ENCODE results near the gene SLC1A7. TPM values are rescaled to one million over a fixed set of nuclear protein-coding genes. Genes with fewer than 3 reads are reported as not detected.

SLC1A7 gene
- total RNA-seq, 2 experiments from 2014 or later = not detected

- CTCF ChIA-PET = no interaction called here
- POLR2A ChIA-PET = no interaction called here
Observed at GRCh38 chr1:53081384-53082066, 60.9 kb downstream of the SLC1A7 start.

DNA sequence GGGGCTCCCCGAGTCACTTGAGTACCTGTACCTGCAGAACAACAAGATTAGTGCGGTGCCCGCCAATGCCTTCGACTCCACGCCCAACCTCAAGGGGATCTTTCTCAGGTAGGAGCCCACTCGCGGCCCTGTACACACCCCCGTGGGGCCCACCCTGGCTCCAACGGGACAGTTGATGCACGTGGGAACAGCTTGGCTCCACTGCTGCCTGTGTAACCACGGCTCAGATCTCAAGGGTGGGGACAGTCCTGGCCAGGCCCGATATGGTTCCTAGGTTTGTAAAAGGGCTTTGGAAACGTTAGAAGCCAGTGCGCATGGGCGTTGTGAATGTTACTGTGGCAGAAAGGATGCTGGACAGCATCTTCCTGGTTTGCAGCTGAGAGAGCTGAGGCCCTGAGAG, 61.7 kb downstream of the SLC1A7 start:
- POLR2A ChIA-PET = no interaction called here
- CTCF ChIA-PET = no interaction called here

DNA sequence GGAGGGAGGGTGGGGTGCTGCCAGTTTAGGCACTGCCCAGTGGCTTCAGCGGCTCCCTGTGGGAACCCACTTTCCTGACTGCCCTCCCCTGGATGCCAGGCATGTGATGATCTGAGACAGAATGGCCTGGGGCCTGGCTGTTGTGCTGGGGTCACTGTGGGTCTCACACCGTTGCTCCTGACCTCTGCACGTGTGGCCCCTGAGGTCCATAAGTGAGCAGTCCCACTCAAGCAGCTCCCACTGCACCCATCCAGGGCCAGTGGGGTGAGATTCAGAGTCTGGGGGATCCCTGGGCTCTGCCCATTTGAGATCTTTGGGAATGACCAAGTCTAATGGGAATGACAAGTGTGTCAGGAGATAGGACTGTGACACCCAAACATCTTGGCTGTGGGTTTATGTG, 62.4 kb downstream of the SLC1A7 start:
- ChIA-PET CTCF (no interaction called here), POLR2A (no interaction called here)

GRCh38 chr1:53079251-53079650, 63.2 kb downstream of the SLC1A7 start:
- CTCF ChIA-PET = no interaction called here
- POLR2A ChIA-PET = no interaction called here

- ChIA-PET POLR2A (no interaction called here), CTCF (no interaction called here)
Observed at GRCh38 chr1:53078333-53079101, 63.9 kb downstream of the SLC1A7 start.

DNA sequence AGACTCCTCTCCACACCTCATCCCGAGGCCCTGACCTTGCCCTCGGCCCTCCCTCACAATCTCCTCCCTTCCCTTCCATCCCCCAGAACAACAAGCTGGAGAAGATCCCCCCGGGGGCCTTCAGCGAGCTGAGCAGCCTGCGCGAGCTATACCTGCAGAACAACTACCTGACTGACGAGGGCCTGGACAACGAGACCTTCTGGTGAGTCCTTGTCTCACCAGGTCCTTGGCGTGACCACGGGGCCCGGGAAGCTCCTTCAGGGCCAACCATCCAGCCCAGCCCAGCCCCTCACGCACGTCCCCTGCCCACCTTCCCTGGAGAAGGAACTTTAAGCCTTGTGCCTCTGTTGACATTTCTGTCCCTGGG, 64.9 kb downstream of the SLC1A7 start:
- POLR2A ChIA-PET = no interaction called here
- CTCF ChIA-PET = no interaction called here

DNA sequence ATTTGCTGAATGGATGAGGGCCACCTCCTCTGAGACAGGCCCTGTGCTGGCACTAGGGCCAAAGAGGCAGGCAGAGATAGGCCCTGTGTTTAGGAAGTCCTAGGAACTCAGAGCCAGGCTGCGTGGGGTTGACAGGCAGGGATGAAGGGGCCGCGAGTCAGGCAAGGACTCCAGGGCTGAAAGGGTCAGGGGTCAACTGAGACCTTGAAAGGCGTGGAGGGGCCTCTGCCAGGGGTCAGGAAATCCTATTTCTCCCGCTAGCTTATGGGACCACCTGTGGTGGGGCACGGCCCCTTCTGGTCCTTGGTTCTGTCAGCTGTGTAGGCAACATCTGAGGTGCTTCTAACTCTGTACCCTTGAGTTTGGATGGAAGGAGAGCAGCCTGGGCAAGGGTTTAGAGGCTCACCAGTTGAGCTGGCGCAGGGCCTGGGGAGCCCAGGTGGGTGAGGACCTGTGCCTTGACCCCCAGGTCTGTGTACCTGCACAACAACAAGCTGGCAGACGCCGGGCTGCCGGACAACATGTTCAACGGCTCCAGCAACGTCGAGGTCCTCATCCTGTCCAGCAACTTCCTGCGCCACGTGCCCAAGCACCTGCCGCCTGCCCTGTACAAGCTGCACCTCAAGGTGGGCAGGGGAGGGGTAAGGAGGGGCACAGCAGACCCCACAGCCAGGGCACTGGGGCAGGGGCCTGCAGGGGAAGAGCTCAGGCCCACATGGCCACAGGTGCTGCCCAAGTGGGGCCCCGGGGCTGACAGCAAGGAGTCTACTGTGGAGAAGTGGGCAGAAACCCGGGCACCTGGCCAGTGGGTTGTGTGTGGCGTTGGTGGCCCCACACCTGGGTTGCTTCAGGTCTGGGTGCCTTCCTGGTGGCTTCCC, 65.5 kb downstream of the SLC1A7 start:
- CTCF ChIA-PET = no interaction called here
- POLR2A ChIA-PET = no interaction called here

DNA sequence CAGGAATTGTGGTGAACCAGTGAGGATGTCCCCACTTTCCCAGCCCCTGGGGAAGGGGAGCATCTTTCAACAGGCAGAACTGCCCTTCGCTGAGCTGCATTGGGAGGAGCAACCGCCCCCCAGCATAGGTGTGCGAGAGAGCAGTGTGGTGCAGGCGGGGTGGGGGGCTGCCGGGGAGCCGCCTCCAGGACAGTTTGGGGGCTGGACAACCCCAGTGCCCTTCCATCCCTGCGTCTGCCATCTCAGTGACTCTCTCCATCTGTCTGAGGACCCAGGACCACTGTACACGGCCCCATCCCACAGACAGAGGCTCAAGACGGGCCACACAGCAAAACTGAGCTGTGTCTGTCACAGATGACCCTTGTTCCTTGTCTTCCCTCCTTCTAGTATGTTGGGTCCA, 66.3 kb downstream of the SLC1A7 start:
- CTCF ChIA-PET = no interaction called here
- POLR2A ChIA-PET = no interaction called here

DNA sequence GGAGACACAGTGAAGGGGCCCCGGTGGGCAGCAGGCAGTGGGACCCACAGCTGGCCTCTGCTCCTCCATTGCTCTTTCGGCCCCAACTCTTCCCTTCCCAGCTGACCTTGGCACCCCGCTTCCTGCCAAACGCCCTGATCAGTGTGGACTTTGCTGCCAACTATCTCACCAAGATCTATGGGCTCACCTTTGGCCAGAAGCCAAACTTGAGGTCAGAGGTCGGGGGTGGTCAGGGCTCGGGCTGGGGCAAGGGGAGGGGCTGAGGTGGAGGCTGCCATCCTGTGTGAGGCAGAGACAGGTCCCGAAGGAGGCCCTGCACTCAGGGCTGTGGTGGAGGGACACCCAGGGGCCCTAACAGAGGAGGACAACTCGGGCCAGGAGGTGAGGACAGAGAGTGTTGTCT, 66.7 kb downstream of the SLC1A7 start:
- ChIA-PET POLR2A (no interaction called here), CTCF (no interaction called here)

GRCh38 chr1:53075206-53075605, 67.2 kb downstream of the SLC1A7 start:
- ChIA-PET POLR2A (no interaction called here), CTCF (no interaction called here)

DNA sequence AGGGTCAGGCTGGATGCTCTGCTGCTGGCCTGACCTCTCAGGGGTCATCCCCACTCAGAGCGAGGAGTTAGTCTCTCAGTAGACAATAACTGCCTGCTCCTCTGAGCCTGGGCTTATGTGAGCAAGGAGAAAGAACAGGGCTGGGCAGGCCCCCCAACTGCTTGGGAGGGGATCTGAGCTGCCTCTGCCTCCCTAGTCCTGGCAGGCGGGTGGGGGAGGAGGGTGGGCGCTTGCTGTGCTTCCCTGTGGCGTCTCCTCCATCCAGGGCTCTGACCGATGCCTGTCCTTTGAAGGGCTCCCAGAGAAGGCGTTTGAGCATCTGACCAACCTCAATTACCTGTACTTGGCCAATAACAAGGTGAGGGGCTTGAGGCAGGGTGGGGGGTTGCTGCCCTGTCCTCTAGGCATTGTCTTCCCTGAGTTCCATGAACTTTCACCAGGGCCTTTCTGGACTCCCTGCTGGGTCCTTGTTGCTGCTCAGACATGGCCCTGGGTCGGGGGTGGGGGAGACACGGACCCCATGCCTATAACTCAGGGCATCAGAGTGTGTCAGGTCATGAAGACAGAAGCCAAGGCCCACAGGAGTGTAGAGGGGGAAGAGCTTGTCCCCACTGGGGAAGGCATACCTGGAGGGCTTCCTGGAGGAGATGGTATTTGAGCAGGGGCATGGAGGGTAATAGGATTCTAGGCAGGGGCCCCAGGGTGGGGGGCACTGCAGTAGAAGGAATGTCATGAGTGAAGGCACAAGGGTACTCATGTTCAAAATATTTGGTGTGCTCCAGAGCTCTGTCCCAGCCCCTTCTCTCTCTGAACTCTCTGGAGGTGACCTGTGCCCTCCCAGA, 67.9 kb downstream of the SLC1A7 start:
- POLR2A ChIA-PET = no interaction called here
- CTCF ChIA-PET = no interaction called here

- POLR2A ChIA-PET = no interaction called here
- CTCF ChIA-PET = no interaction called here
Observed at GRCh38 chr1:53073868-53074311, 68.5 kb downstream of the SLC1A7 start.

- ChIA-PET CTCF (no interaction called here), POLR2A (no interaction called here)
Observed at GRCh38 chr1:53073287-53073686, 69.2 kb downstream of the SLC1A7 start.

GRCh38 chr1:53071915-53072314, 70.5 kb downstream of the SLC1A7 start:
- CTCF ChIA-PET = no interaction called here

GRCh38 chr1:53071167-53071865, 71.1 kb downstream of the SLC1A7 start:
- POLR2A ChIA-PET = no interaction called here
- CTCF ChIA-PET = no interaction called here

More at GRCh38 chr1:53071915-53072314, 70.5 kb downstream of the SLC1A7 start:
- POLR2A ChIA-PET = no interaction called here

GRCh38 chr1:53070621-53071020, 71.8 kb downstream of the SLC1A7 start:
- CTCF ChIA-PET = no interaction called here

DNA sequence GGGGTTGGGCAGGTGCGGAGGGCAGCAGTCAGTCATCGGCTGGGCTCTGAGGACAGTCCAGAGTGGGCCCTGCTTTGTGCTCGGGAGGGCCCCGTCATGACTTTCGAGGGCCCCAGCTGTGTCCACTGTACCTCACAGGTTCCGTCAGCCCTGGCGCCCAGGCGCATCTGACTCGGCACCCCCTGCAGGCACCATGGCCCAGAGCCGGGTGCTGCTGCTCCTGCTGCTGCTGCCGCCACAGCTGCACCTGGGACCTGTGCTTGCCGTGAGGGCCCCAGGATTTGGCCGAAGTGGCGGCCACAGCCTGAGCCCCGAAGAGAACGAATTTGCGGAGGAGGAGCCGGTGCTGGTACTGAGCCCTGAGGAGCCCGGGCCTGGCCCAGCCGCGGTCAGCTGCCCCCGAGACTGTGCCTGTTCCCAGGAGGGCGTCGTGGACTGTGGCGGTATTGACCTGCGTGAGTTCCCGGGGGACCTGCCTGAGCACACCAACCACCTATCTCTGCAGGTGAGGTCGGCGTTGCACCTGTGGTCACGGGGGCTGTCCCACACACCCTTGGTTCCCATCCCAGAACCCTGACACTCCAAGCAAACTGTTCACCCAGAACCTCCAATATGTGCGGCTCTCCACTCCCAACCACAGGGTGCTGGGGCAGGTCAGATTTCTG, 72.6 kb downstream of the SLC1A7 start:
- ChIA-PET CTCF (no interaction called here), POLR2A (no interaction called here)

More at GRCh38 chr1:53070621-53071020, 71.8 kb downstream of the SLC1A7 start:
- POLR2A ChIA-PET = no interaction called here

- CTCF ChIA-PET = no interaction called here
- POLR2A ChIA-PET = no interaction called here
Observed at GRCh38 chr1:53069265-53069662, 73.2 kb downstream of the SLC1A7 start.
